GM12801 (cell line): ENCODE measurements around the gene CPEB3.

Source experiments
- TF ChIP-seq, protein P1 (sequence below): IDR thresholded peaks from one replicate; pipeline ENCODE4 v1.5.1; 2011; ENCODE audit warnings: control low read depth; ENCODE audit not compliant: insufficient read length; ENCODE audit errors: extremely low read depth

The CPEB3 gene

DNA sequence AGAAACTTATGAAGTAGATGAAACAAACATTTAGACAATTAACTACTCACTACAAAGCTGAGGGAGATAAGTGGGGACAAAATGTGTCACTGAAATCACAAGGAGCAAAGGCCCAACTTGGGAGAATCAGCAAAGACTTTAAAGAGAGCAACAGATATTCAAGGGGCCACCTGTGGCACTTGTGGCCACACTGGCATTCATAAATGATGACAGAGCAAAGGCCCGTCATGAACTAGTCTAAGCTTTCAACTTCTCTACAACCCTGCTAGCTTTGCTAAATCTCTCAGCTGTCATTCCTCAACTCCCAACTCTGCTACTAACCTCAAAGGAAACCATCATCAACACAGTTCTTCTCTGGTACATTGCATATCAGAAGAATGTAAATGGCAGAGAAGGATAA lies 178.4 kb downstream of the CPEB3 start:
- TF ChIP-seq, protein P1, sequence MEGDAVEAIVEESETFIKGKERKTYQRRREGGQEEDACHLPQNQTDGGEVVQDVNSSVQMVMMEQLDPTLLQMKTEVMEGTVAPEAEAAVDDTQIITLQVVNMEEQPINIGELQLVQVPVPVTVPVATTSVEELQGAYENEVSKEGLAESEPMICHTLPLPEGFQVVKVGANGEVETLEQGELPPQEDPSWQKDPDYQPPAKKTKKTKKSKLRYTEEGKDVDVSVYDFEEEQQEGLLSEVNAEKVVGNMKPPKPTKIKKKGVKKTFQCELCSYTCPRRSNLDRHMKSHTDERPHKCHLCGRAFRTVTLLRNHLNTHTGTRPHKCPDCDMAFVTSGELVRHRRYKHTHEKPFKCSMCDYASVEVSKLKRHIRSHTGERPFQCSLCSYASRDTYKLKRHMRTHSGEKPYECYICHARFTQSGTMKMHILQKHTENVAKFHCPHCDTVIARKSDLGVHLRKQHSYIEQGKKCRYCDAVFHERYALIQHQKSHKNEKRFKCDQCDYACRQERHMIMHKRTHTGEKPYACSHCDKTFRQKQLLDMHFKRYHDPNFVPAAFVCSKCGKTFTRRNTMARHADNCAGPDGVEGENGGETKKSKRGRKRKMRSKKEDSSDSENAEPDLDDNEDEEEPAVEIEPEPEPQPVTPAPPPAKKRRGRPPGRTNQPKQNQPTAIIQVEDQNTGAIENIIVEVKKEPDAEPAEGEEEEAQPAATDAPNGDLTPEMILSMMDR, result no peak

DNA sequence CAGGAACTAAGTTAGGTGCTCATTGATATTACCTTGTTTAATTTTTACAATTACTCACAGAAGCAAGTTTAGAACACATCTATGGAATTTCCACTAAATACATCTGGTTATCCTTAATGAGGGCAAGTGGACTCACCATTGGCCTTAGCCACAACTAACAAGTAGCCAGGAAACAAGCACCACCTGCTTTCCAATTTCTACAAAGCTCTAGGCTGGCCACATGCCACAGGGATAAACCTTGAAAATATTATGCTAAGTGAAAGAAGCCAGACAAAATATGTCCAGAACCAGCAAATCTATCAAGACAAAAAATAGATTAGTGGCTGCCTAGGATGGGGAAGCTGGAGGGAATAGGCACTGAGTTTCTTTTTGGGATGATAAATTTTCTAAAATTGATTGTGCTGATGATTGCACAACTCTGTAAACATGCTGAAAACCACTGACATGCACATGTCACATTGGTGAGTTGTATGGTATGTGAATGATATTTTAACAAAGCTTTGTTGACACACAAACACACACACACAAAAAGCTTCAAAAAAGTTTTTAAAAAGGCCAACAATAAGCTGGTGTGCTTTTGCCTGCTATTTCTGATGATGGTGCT lies 179.4 kb downstream of the CPEB3 start:
- TF ChIP-seq, protein P1, result no peak

DNA sequence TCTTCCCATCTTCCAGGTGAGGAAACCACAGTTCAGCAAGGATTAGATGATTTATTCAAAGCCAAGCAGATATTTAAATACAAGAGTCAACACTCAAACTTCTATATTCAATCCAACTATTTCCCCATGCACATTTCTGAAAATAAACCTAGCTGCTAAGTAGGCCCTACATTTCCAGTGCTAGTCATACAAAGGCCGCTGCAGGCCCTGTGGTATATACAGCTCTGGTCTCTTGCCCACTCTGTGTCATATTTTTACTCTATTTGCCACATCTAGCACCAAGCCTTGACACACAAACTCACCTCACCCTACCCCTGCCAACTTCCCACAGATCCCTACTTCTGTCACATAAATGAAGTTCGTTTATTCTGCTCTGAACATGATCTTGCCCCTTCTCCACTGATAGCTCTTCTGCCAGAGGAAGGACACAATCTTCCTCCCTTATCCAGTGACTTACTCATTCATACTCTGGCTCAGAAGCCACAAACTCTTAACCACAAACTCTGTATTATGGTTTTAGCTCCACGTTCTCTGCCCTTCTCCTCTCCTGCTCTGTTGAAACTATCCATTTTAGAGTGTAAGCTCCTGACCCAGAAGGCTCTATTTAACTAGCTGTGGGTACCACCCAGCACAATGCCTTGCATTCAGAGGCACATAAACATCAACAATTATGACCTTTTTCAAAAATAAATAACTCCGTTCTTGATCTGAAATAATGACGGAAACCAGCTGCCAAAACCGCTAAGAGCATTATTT lies 180.7 kb downstream of the CPEB3 start:
- TF ChIP-seq, protein P1, result no peak

DNA sequence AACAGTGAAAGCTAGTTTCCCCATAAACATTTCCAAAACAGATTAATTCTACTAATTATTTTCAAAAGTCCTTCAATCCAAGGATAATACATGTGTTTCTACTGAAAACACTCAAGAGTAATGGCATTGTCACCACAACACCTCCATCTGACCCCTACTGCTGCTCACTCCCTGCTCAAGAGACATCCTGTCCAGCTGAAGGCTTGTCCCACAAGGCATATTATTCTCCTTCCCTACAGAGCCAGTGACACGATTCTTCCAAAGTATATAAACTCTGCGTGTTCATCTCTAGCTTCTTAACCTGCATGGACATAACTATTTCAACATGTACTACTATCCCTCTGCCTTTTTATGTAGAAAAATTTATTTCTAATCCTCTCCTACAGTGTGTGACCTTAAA lies 182.1 kb downstream of the CPEB3 start:
- TF ChIP-seq, protein P1, result no peak

DNA sequence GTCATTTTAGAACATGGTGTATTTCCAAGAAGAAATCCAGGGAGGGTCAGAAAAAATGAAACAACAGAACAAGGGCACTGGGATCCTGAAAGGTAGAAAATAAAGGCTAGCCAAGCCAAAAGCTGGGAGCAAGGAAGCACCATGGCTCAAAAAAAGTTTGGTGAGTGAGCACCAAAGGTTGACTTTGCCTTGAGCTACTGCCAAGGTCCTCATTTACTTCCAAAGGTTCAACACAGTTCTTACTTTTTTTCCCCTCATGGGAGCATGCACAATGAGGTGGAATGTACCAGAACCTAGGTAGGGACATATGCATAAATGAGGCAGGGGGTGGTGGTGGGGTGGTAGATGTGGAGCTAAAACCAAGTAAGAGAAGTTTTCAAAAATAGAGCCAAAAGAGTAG lies 182.8 kb downstream of the CPEB3 start:
- TF ChIP-seq, protein P1, result no peak

DNA sequence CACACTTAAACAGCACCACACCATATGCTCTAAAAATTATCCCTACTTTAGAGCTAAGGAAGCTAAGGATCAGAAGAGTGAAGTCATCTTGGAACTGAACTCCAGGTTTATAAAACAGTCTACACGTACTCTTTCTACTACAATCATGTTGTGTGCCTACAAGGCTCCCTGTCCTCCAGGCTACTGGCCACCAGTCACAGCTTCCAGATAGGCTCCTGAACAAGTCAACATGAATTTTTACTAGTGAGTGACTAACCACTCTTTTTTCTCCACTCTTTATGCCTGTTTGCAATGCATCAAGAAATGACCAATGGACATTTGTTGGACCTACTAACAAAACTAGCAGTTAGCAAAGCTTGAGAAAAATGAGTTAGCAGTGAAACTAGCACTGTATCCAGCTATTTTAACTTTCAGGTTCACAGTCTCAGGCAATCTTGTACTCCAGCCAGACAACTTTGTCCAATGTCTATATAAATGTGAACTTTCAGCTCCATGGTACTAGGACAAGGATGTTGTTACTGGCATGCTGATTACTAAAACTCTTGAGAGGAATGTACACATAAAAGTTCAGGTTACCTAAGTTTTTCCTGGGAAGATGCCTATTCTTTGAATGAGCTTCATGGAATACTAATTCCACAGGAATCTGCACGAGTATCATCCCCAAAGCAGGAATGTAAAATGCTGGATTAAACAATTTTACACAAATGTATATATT lies 187.3 kb downstream of the CPEB3 start:
- TF ChIP-seq, protein P1, result no peak

DNA sequence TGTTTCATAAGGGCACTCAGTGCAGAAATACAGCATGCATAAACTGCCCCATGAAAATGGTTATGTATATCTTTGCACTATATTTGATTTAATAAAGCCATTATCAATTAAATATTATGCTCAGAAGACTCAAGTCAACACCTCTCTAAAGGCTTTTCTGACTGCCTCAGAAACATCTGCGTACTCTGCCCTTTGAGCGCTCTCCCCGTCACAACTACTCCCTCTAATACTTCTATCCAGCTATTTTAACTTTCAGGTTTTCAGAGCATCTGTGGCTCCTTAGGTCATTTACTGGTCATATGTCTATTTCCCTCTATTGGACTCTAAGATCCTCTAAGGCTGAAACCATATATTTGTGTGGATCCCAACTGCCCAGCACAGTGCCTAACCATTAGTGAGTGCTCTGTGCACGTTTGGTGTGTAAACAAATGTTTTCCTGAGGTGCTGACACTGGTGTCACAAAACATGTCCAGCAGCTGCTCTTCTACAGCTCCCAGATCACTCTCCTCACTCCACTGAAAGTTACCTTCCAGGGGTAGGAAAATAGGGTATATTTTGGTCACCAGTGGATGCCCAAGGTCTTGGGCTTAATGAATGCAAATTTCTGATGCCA lies 188.2 kb downstream of the CPEB3 start:
- TF ChIP-seq, protein P1, result no peak
